ENCODE data around the gene WDR18. TPM values are rescaled to one million over a fixed set of nuclear protein-coding genes. Genes with fewer than 3 reads are reported as not detected.

WDR18 gene
- polyA plus RNA-seq, 1 of the 3 experiments (the other 2 are of a cell fraction) = 47.9 TPM

DNA sequence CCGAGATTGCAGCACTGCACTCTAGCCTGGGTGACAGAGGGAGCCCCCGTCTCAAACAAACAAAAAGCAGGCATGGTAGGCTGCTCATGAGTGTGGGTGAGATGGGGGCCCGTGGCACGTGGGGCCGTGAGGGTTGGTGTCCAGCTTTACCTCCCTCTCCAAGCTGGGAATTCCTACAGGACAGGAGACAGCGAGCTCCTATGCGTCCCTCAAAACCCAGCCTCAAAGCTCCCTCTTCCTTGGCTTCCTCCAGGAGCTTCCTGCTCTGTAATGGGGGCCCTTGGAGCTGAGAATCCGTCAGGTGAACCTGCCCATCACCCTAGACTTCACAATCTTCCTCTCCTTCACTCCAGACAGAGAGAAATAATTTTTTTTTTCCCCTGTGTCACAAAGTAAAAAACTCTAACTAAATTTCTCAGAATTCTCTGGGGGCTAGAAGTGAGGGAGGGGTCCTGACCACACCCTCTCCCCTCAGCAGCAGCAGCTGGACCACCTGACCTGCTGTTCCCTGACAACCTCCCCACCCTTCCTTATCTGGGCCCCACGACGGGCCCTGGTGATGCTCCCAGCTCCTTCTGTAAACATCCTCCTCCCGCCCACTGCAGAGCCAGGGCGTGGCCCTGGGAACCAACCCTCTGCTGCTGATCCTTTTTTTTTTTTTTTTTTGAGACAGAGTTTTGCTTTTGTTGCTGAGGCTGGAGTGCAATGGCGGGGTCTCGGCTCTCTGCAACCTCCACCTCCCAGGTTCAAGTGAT, 22.1 kb upstream of the WDR18 start:
- ChIA-PET POLR2A (interaction anchor here (0.7 kb wide), 1 partner anchor 18 kb away, joined by 3 read pairs; no protein-coding TSS in a partner anchor), CTCF (interaction anchor here (0.9 kb wide), 1 partner anchor 220 kb away, joined by 3 read pairs; no protein-coding TSS in a partner anchor)
- H3K27me3 ChIP-seq (ENCODE audit: insufficient read depth) = no peaks in the 10 kb centered on the region
- peaks cover 6% of the 10 kb centered on the region for H3F3A ChIP-seq (replicated peaks; ENCODE audit: insufficient read depth)
- H2AFZ ChIP-seq (ENCODE audit: low read depth) = no peak overlapping the region
- H3K36me3 ChIP-seq (replicated peaks in 1 of 2; ENCODE audit: control insufficient read depth in 1 of 2, insufficient read depth in 2 of 2, low read length in 1 of 2) = peaks cover 10 to 12% of the 10 kb centered on the region in 2 experiments
- no peaks in the 10 kb centered on the region for H4K20me1 ChIP-seq (ENCODE audit: insufficient read depth)
- no peak for TF ChIP-seq USF1 (IDR thresholded peaks at IDR 0.05; ENCODE audit: borderline replicate concordance, low read depth)
- no peak for TF ChIP-seq JUND (IDR thresholded peaks at IDR 0.05)
- no peak for TF ChIP-seq CTCF (IDR thresholded peaks at IDR 0.05)
- TF ChIP-seq GABPA (IDR thresholded peaks at IDR 0.05; ENCODE audit: low read depth) = no peak
- TF ChIP-seq, protein P1, sequence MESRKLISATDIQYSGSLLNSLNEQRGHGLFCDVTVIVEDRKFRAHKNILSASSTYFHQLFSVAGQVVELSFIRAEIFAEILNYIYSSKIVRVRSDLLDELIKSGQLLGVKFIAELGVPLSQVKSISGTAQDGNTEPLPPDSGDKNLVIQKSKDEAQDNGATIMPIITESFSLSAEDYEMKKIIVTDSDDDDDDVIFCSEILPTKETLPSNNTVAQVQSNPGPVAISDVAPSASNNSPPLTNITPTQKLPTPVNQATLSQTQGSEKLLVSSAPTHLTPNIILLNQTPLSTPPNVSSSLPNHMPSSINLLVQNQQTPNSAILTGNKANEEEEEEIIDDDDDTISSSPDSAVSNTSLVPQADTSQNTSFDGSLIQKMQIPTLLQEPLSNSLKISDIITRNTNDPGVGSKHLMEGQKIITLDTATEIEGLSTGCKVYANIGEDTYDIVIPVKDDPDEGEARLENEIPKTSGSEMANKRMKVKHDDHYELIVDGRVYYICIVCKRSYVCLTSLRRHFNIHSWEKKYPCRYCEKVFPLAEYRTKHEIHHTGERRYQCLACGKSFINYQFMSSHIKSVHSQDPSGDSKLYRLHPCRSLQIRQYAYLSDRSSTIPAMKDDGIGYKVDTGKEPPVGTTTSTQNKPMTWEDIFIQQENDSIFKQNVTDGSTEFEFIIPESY (IDR thresholded peaks at IDR 0.05; ENCODE audit: borderline replicate concordance, low read depth) = no peak
- no peak for TF ChIP-seq RAD21 (IDR thresholded peaks at IDR 0.05; ENCODE audit: low read length)
- TF ChIP-seq SMC3 (IDR thresholded peaks at IDR 0.05; ENCODE audit: low read depth, low read length) = no peak
- TF ChIP-seq USF2 (IDR thresholded peaks at IDR 0.05; ENCODE audit: borderline replicate concordance, low read depth, low read length) = no peak
- no peak for TF ChIP-seq FOXJ3 (CRISPR knock-in tag; IDR thresholded peaks at IDR 0.05)
- no peak for TF ChIP-seq CHD2 (IDR thresholded peaks at IDR 0.05; ENCODE audit: low read length, partially characterized antibody)
- TF ChIP-seq NFIC (IDR thresholded peaks at IDR 0.05; ENCODE audit: borderline replicate concordance) = no peak
- TF ChIP-seq, protein P2, sequence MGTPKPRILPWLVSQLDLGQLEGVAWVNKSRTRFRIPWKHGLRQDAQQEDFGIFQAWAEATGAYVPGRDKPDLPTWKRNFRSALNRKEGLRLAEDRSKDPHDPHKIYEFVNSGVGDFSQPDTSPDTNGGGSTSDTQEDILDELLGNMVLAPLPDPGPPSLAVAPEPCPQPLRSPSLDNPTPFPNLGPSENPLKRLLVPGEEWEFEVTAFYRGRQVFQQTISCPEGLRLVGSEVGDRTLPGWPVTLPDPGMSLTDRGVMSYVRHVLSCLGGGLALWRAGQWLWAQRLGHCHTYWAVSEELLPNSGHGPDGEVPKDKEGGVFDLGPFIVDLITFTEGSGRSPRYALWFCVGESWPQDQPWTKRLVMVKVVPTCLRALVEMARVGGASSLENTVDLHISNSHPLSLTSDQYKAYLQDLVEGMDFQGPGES (IDR thresholded peaks at IDR 0.05; ENCODE audit: low read depth, low read length) = no peak
- no peak for TF ChIP-seq RXRA (IDR thresholded peaks at IDR 0.05; ENCODE audit: borderline replicate concordance, low read depth)
- H3K27ac ChIP-seq (ENCODE audit: low read depth in 2 of 2, low read length in 1 of 2) = no peak overlapping the region
- H3K9me3 ChIP-seq = no peaks in the 10 kb centered on the region
- no peaks in the 10 kb centered on the region for H3K9me2 ChIP-seq
- no peak overlapping the region for H3K4me2 ChIP-seq
- no peak for DNase-seq
- no peaks in the 10 kb centered on the region for H3K79me2 ChIP-seq (ENCODE audit: insufficient read depth)
- 81% methylated on average over 10 of the region's 14 CpGs for WGBS (ENCODE audit: low lambda C conversion rate)
- no peak overlapping the region for H3K9ac ChIP-seq
- peaks cover 0 to 4% of the 10 kb centered on the region in 2 experiments; a peak in 1 of 4 replicates for H3K4me1 ChIP-seq (ENCODE audit: control insufficient read depth in 1 of 2, insufficient read depth in 2 of 2, low read depth in 1 of 2, low read length in 1 of 2)
- H3K4me3 ChIP-seq (ENCODE audit: low read depth in 2 of 2, low read length in 1 of 2) = no peak overlapping the region

All from SK-N-SH (cell line).